ENCODE data around the gene DMRT1. TPM values are rescaled to one million over a fixed set of nuclear protein-coding genes. Genes with fewer than 3 reads are reported as not detected.
"Not testable (repeated sequence)": the region's sequence is repeated elsewhere in the genome, so short reads cannot be mapped to it uniquely, and the experiment has no call there.

The DMRT1 gene
- total RNA-seq, 1 donor from 2014 or later = not detected

GRCh38 chr9:995781-996180 lies 154.3 kb downstream of the DMRT1 start:
- DNase-seq (ENCODE audit: low read depth) = peak; percentile 92

GRCh38 chr9:998299-999110 lies 157.0 kb downstream of the DMRT1 start:
- not testable (repeated sequence) for DNase-seq (ENCODE audit: low read depth)

- DNase-seq (ENCODE audit: low read depth) = peak; percentile 62
Observed at GRCh38 chr9:1001838-1002237, 160.3 kb downstream of the DMRT1 start.

GRCh38 chr9:1002678-1003077 lies 161.2 kb downstream of the DMRT1 start:
- DNase-seq (ENCODE audit: low read depth) = no peak

- peak; percentile 83 for DNase-seq (ENCODE audit: low read depth)
Observed at GRCh38 chr9:1005043-1005667, 163.7 kb downstream of the DMRT1 start.

GRCh38 chr9:1007312-1007711 lies 165.8 kb downstream of the DMRT1 start:
- peak; percentile 78 for DNase-seq (ENCODE audit: low read depth)

GRCh38 chr9:1008216-1008615 lies 166.7 kb downstream of the DMRT1 start:
- no peak for DNase-seq (ENCODE audit: low read depth)

- peak; percentile 92 for DNase-seq (ENCODE audit: low read depth)
Observed at GRCh38 chr9:1009101-1009707, 167.7 kb downstream of the DMRT1 start.

GRCh38 chr9:1013021-1013420 lies 171.5 kb downstream of the DMRT1 start:
- no peak for DNase-seq (ENCODE audit: low read depth)

GRCh38 chr9:1014225-1014624 lies 172.7 kb downstream of the DMRT1 start:
- peak; percentile 32 for DNase-seq (ENCODE audit: low read depth)

GRCh38 chr9:1014640-1015039 lies 173.1 kb downstream of the DMRT1 start:
- DNase-seq (ENCODE audit: low read depth) = no peak

- DNase-seq (ENCODE audit: low read depth) = peak; percentile 38
Observed at GRCh38 chr9:1018121-1018520, 176.6 kb downstream of the DMRT1 start.

Other genes starting within 250 kb of the DMRT1 start
- not detected in 2 replicates for gene DMRT3, start 135.0 kb downstream of the DMRT1 start, total RNA-seq
- gene DMRT2, start 208.7 kb downstream of the DMRT1 start, total RNA-seq = not detected in 2 replicates

All from myocyte (in vitro differentiated cells).